Coronary artery (tissue), 2 donors: Measurements from ENCODE around the gene RCBTB2.

Source experiments
- DNase-seq: peaks from one replicate; pipeline ENCODE4 v3.0.0-alpha.2; 2017; ENCODE audit warnings: low spot score
- H3K27ac ChIP-seq, 2 donors: fragments of 200-600 bp; sonication (generic); one replicate each; pipeline ENCODE4 v1.5.1; 2016 to 2019
- H3K4me3 ChIP-seq: fragments of 200-600 bp; sonication (generic); 2 replicates; pipeline ENCODE4 v1.5.1; 2016; ENCODE audit warnings: mild to moderate bottlenecking, moderate library complexity
- CTCF ChIP-seq: fragments of 200-600 bp; sonication (generic); IDR thresholded peaks from one replicate; pipeline ENCODE4 v1.5.1; 2019; ENCODE audit warnings: antibody characterized with exemption

The RCBTB2 gene

GRCh38 chr13:48576448-48577010 is 43.6 kb upstream of the RCBTB2 start:
- no peak overlapping the region for H3K4me3 ChIP-seq
- no peak overlapping the region for H3K27ac ChIP-seq
- no peak for TF ChIP-seq CTCF
- DNase-seq: no peak

- Histone ChIP-seq H3K4me3 (no peak overlapping the region), H3K27ac (peak overlapping the region in 1 of 2 donors; percentile 12)
- TF ChIP-seq CTCF: no peak
- DNase-seq: no peak
Measured at GRCh38 chr13:48575031-48575430, 42.2 kb upstream of the RCBTB2 start.

GRCh38 chr13:48574041-48574796 is 41.3 kb upstream of the RCBTB2 start:
- no peak for DNase-seq
- no peak overlapping the region for H3K4me3 ChIP-seq
- H3K27ac ChIP-seq: peak overlapping the region; percentile 62 to 82
- TF ChIP-seq CTCF: no peak

GRCh38 chr13:48573213-48574007 is 40.5 kb upstream of the RCBTB2 start:
- H3K27ac ChIP-seq: peak overlapping the region; percentile 62 to 82
- H3K4me3 ChIP-seq: no peak overlapping the region
- no peak for TF ChIP-seq CTCF
- DNase-seq: no peak

- TF ChIP-seq CTCF: no peak
- Histone ChIP-seq H3K4me3 (peak overlapping the region; percentile 56), H3K27ac (peak overlapping the region; percentile 81 to 82)
- DNase-seq: no peak
Measured at GRCh38 chr13:48571126-48571913, 38.4 kb upstream of the RCBTB2 start.

GRCh38 chr13:48570216-48570828 is 37.4 kb upstream of the RCBTB2 start:
- H3K4me3 ChIP-seq: no peak overlapping the region
- H3K27ac ChIP-seq: peak overlapping the region; percentile 81 to 82
- DNase-seq: no peak
- no peak for TF ChIP-seq CTCF
